RPMI8226 (cell line): Measurements from ENCODE around the gene MCF2.

Experiments used
- DNase-seq: peaks from one replicate; pipeline ENCODE4 v3.0.0-alpha.2; 2015

MCF2 gene

DNA sequence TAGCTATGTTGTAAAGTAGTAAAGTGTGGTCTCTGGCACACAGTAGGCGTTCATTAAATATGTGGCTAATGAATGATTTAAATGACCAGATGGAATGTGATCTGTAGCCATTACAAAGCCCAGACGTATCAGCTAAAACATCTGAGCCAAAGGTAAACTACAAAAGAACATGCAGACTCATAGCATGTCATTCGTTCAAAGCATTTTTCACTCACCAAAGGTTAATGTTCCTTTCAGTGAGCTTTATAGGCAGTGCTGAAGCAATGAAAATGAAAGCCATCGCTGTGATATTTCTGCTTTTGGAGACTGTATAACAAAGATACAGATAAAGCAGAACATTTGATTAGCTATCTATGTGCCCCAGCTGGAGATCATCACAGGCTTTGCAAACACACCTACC, 126.9 kb downstream of the MCF2 start:
- no peak for DNase-seq

DNA sequence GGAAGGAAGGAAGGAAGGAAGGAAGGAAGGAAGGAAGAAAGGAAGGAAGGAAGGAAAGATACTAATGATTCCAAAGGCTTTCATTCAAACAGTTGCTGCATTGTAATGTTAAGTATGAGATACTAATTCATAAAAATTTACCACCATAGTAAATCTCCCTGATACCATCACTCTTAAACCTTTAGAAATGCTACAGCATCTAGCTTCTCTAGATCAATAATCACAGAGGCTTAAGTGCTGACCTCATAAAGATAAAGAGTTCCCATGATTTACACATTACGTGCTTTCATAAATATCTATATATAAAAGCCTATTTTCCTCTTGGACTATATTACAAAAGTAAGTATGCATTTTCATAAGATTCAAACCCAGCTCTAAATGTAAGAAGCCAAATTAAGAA, 141.0 kb downstream of the MCF2 start:
- no peak for DNase-seq

DNA sequence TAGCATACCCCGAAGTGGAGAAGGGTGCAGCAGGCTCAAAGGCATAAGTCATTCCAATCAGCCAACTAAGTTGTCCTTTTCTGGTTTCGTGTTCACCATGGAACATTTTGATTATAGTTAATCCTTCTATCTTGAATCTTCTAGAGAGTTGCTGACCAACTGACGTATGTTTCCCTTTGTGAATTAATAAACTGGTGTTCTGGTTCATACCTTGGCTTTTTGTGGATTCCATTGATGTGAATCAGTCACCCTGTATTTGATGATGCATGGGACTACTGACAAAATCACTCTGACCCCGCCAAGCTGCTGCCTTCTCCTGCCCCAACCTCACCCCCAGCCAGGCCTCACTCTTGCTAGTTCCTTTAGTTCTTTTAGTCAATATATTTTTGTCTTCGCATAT, 144.7 kb downstream of the MCF2 start:
- no peak for DNase-seq

DNA sequence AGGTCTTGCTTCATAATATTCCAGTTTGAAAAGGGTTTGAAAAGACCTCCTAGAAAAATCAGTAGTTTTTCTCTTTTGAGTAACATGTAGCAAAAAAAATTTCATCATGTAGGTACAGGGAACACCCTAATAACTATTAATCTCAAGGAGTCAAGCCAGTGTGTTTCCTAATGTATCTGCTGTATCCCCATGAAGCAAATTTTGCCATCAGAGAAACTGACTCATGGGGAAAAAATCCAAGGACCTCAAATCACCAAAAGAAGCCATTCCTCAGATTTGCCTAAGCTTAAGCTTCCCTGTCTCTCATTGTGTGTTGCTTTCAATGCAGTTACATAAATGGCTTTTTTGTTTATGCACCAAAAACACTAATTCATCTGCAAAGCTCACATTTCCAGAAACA, 147.7 kb downstream of the MCF2 start:
- no peak for DNase-seq

DNA sequence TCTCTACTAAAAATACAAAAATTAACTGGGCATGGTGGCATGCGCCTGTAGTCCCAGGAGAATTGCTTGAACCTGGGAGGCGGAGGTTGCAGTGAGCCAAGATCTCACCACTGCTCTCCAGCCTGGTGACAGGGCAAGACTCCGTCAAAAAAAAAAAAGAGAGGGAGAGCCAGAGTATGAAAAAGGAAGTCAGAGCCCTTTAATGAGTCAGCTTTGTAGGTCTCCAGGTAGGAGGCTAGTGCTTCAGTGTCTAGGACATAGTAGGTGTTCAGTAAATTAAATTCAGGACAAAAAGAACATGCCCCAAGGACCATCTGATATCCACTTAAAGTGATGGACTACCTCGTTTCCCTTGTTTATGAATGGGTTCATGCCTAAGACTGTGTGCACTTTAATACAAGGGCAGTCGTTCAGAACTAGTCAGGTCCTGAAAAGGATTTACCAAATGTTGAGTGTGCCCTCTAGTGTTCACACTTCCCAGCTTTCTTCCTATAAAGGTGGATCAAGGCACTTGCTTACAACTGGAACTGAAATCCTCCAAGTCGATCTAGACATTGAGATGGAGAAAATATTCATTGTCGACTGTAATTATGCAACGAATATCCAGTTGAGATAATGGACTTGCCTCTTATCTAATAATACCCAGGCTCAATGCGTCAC, 148.5 kb downstream of the MCF2 start:
- peak; percentile 72 for DNase-seq

DNA sequence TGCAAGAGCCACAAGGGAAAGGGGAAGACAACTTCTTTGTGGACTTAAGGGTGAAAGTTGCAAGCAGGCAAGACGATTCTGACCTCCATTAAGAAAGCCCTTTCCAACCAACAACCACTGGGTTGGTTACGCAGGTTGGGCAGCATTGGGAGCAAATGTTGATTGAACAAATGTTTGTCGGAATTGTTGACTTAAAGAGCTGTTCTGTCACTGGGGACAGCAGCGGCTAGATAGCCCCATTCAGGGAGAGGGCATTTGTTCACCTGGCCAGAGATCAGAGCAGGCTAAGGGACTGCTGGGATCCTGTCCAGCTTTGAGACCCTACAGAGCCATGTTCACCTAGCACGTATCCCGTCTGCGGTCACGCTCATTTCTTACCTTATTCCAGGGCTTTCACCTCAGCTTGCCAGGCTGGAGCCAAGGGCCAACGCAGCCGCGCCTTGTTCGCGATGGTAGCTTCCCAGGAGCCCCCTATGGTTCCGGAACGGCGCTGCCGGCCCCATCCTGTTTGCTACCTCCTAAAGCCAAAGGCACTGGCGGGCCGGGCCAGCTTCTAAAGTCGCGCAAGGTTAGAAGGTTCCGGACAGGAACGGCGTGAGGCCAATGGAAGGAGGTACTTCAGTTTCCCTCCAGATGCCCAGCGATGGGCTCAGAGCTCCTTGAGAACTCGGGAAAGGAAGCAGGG, 152.8 kb downstream of the MCF2 start:
- DNase-seq: no peak

DNA sequence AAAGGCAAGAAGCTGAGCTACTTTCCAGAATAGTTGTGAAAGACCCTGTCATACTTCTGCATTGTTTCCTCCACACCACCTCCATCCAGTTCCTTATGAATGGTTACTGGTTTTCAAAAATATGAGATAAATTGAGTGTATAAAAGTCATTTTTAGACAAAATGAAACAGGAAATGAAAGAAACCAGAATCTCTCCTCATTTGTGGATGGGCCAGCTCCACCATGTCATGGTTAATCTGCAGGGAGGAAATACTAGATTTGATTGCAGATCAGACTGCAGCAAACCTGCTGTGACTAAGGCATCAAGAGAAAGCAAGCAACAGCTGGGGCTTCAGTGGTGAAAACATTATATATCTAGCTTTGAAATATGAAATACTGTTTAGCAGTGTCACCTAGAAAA, 153.6 kb downstream of the MCF2 start:
- DNase-seq: peak; percentile 15

DNA sequence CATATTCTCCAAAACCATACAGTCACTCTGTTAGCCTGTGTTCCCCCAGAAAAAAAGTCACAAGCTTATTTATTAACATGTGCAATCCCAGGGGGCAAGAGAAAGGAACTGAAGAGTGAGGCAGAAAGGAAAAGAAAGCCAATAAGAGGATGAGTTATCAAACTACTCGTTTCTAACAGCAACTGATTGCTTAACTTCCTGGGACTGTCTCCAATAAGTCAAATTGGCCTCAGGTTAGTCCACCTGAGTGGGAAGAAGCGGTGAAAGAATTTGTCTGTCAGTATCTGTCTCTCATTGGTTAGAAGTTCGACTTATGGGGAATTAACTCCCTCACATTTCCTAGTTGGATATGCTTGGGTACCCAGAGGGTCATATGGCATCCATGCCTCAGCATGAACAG, 163.4 kb downstream of the MCF2 start:
- DNase-seq: no peak

DNA sequence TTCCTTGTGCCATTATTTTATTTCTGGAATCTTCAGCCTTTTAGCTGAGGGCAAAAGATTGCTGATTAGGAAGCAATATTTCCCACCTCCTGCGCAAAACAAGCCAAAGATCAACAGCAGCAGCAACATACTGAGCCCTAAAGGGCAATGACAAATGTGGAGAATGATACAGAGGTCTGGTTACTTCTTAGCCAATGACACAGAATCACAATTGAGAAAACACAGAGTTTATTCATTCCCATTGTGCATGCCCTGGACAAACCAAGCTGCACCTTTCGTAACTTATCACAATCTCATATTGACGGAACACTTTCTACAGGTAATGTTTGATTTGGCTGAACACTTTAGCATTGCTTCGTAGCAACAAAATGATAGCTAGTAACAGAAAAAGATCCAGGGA, 164.0 kb downstream of the MCF2 start:
- DNase-seq: no peak

DNA sequence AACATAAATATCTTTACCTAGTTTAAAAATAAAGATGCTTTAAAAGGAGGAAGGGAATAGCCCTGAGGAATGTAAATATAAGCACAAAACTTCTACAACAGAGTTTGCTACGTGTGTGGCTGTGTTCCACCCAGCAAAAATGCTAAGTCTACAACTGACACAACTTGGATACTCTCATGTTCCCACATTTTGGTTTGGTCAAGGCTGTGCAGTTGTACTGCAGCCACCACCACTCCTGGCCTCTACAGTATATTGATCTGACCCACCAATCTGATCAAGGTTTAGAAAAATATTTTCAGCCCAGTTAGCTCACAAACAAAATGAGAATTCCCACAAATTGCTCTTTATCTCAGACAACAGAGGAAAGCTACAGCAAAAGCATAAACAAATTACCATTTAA, 165.3 kb downstream of the MCF2 start:
- no peak for DNase-seq

DNA sequence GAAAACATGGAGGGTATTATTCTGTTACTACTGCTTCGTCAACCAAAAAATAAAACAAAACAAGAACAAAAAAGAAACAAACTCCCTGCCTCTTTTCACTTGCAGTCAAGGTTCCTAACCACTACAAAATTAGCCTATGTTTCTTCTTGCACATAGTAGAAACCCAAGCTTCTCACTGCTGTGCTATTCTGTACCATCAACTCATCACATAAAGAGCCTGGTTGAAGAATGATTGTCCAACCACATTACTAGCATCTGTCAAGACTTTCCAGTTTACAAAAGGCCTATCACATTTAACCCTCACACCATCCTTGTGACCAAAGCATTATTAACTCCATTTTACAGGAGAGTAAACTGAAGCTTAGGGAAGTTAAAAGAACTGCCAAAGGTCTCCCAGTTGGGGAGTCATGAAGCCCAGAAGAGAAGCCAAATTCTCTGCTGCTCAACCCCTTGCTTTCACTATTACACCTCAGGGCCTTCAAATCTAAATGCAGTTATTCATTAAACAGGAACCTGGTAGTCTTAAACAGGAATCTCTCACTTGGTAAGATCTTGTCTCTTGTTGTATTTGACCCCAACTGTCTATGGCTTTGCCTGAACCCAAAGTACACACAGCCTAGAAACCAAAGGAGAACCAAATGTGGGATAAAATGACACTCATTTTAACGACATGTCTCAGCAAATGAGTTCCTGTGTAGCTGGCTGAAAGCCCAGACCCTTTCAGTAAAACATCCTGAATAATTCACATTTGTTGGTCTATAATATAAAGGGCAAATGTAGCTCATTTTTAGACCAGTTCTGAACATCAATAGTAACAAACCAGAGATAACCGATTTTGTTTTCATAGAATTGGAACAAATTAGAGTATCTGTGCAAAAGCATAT, 168.8 kb downstream of the MCF2 start:
- no peak for DNase-seq

DNA sequence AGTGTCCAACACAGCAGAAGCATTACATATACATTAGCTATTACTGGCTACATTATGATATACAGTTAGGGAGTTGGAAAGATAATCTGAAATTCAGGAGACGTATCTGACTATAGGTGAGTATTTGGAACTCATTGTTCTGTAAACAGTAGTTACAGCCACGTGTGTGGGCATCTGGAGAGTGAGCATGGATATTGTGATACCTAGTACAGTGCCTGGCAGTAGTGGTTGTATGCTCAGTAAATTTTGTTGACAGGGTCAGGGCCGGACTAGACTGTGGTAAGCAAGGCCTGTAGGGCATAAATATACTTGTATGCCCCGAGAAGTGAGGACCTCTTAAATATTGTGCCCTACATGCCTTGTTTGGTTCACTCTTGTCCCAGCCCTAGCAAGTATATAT, 174.5 kb downstream of the MCF2 start:
- no peak for DNase-seq

DNA sequence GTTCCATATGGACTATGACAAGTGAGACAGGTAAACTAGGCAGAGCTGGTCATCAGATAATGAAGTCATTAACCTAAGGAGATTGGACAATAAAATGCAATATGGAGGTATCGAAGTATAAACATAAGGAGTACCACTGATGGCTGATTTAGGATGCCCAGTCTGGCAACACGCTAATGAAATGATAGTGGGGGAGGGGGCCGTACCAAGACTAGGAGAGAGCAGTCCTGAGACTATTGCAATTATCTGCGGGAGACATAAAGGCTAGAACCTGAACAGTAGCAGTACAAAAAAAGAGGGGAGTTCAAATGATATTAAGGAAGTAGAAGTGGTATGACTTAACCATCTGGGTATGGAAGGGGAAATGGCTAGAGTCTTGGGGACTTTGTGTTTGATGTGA, 175.1 kb downstream of the MCF2 start:
- DNase-seq: no peak
